ENCODE data around the gene HSPA13.

DNA sequence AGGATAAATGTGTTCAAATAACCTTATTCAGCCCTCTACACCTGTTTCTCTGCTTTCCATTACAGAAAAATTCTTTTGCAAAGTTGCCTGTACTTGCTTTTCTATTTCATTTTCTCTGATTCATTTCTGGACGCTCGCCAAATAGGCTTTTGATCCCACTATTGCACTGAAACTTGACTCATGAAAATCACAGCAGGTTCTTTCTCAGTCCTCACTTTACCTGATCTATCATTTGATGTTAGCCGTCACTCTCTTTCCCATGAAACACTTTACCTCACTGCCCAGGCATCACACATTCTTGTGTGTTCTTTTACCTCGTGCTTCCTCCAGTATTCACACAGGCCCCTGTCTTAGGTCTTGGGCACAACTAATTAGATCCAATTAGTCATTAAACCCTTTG, 26.2 kb downstream of the HSPA13 start:
- TF ChIP-seq, protein P1, sequence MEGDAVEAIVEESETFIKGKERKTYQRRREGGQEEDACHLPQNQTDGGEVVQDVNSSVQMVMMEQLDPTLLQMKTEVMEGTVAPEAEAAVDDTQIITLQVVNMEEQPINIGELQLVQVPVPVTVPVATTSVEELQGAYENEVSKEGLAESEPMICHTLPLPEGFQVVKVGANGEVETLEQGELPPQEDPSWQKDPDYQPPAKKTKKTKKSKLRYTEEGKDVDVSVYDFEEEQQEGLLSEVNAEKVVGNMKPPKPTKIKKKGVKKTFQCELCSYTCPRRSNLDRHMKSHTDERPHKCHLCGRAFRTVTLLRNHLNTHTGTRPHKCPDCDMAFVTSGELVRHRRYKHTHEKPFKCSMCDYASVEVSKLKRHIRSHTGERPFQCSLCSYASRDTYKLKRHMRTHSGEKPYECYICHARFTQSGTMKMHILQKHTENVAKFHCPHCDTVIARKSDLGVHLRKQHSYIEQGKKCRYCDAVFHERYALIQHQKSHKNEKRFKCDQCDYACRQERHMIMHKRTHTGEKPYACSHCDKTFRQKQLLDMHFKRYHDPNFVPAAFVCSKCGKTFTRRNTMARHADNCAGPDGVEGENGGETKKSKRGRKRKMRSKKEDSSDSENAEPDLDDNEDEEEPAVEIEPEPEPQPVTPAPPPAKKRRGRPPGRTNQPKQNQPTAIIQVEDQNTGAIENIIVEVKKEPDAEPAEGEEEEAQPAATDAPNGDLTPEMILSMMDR (conservative IDR thresholded peaks at IDR 0.05; ENCODE audit: low read length) = no peak
- TF ChIP-seq EZH2phosphoT487 (IDR thresholded peaks at IDR 0.05; ENCODE audit: borderline replicate concordance, low read depth, low read length) = no peak
